Pons (tissue), 1 donor: Measurements from ENCODE around the gene ARHGAP6.

Source experiments
- DNase-seq: peaks from one replicate; pipeline ENCODE4 v3.0.0-alpha.2; 2016; ENCODE audit warnings: low spot score

ARHGAP6 gene, protein sequence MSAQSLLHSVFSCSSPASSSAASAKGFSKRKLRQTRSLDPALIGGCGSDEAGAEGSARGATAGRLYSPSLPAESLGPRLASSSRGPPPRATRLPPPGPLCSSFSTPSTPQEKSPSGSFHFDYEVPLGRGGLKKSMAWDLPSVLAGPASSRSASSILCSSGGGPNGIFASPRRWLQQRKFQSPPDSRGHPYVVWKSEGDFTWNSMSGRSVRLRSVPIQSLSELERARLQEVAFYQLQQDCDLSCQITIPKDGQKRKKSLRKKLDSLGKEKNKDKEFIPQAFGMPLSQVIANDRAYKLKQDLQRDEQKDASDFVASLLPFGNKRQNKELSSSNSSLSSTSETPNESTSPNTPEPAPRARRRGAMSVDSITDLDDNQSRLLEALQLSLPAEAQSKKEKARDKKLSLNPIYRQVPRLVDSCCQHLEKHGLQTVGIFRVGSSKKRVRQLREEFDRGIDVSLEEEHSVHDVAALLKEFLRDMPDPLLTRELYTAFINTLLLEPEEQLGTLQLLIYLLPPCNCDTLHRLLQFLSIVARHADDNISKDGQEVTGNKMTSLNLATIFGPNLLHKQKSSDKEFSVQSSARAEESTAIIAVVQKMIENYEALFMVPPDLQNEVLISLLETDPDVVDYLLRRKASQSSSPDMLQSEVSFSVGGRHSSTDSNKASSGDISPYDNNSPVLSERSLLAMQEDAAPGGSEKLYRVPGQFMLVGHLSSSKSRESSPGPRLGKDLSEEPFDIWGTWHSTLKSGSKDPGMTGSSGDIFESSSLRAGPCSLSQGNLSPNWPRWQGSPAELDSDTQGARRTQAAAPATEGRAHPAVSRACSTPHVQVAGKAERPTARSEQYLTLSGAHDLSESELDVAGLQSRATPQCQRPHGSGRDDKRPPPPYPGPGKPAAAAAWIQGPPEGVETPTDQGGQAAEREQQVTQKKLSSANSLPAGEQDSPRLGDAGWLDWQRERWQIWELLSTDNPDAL (N-terminal part only)

DNA sequence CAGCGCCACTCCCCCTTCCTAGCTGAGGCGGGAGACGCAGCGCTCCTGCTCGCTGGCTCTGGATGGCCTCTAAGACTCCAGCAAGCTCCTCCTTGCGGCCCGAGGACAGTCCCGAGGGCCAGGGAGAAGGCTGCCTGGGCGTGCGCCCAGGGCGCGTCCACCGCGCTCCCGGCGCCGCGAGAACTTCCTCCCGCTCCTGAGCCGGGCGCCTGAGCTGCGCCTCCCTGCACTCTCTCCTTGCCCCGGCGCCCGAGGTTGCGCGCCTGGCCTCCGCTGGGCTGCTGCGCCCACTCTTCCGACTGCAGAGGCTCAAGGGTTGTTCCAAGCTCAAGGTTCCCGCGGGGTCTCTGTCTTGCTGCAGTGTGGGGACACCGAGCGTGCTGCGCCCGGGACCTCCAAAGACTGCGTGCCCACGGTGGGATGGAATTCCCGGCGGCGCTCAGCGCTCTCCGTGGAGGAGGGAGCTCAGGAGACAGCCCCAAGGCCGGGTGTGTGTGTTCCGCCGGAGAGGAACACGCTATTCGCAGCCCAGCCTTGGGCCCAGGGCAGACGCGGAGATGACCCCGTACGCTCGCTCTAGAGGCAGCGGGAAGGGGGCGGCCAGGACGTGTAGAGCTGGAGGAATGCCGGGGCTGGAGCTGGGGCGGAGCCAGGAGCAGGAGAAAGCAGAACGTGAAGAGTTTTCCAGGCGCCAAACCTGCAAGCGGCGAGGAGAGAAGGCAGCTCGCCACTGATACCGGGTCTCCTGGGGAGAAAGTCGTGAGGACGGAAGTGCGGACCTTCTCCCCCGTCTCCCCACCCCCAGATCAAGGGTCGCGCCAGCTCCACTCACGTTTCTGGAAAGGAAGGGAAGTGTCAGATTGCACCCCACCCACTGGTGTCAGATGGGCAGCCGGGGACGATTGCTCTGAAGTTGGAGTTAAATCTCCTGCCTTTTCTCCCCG is at the start of gene ARHGAP6:
Gene ARHGAP6, minus strand, starts transcription at position 753 of the 944 bp plus-strand sequence. CDS start 1,092 bp downstream, outside the sequence.
- no peak for DNase-seq

DNA sequence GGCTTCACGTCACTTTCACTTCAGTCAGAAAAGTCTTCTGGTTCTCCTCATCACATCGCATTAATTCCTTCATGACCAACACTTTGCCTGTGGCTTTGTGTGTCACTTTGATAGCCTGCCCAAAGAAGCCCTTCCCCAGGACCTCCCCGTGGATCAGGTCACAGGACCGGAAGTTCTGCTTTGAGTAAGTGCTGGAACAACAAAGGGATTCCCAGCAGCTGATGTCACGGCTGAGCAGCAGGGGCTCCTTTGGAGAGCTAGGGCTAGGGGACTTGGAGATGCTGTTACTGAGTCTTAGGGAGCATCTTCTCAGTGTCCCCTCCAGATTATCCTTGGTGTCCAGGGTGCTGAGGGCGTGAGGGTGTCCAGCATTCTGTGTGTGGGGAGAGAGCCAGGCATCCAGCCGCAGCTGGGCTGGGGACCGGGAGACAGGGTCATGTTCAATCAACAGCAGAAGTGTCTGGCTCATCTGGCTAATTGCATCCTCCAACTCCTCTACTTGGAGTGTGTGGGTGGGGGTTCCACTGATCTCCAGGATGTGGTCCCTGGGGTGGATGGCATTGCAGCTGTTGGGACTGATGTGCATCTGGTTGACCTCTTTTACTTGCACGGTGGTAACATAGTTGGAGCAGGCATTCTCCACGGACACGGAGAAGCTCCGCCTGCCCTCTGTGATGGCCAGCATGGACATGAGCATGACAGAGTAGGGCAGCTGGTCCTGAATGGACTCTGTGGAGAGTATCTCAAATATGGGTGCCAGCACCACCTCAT is 39.2 kb upstream of the ARHGAP6 start:
- DNase-seq, result no peak

DNA sequence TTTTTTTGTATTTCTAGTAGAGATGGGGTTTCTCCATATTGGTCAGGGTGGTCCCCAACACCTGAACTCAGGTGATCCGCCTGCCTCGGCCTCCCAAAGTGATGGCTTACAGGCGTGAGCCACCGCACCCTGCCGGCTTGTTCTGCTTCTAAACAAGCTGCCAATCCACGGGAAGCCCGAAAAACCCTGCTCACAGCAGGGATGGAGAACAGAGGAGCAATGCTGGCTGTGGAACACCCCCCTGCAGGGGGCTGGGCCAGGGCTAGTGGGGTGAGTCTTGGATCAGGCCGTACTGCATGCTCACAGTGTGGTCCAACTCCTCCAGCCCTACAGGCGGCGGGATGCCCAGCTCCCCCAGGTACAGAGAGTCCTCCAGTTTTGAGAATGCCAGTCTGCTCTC is 38.1 kb upstream of the ARHGAP6 start:
- DNase-seq, result no peak

DNA sequence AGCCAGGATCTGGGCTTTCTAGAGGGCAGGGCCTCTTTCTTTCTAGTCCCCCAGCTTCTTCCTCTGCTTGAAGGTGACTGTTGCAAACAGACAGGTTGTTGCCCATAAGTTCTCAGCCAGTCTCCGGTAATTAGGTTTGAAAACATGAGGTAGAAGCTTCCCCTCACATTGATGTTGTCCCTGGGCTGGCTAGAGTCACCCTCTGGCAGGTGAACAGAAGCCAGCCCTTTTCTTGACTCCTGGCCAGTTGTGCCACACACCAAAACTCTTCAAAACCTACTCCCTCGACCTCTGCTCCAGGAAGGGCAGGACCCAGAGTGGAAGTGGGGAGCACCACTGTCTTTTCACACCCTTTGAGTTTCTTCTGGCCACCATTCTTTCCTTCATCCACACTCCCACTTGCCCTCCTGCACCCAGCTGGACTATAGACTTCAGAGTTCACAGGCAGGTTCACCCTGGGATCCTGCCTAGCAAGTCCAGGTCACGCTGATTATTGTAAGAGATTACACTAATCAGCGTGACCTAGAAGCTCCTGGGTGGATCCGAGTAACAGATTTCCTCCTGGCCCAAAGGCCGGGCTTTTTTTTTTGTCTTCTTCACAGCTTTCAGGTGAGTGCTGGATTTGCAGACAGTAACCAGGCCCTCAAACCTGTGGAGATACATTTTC is 37.4 kb upstream of the ARHGAP6 start:
- no peak for DNase-seq

DNA sequence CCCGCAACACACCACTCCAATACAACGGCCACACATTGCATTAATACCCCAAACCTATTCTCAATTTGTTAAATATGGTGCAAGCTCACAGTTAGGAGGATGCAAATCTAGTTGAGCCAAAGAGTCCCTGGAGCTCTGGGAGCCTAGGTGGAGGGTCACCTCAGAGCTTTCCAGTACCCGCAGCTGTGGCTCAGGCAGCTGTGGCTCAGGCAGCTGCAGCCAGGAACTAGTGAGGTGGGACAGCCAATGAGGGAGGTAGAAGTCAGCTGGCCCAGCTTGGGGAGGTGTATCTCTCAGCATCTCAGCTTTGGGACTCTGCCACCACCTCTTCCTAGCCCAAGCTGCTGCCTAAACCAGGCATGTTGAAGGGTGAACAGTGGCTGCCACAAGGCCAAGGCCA is 36.7 kb upstream of the ARHGAP6 start:
- no peak for DNase-seq

DNA sequence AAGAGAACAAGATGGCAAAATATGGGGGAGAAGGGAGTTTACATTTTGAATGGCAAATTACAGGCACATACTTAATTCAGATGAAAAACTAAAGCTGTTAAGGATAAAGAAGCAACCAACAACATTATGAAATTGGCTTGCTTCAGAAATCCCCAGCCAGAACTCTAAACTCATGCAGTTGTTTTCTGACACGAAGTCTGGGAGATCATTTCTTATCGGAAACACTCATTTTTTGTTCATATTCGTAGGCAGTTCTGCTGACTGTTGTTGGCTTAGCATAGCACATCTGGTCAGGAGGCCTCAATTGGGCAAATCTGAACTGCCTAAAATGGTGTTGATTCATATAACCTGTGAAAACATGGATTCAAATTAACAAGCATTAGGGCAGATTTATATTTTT is 33.0 kb upstream of the ARHGAP6 start:
- no peak for DNase-seq

DNA sequence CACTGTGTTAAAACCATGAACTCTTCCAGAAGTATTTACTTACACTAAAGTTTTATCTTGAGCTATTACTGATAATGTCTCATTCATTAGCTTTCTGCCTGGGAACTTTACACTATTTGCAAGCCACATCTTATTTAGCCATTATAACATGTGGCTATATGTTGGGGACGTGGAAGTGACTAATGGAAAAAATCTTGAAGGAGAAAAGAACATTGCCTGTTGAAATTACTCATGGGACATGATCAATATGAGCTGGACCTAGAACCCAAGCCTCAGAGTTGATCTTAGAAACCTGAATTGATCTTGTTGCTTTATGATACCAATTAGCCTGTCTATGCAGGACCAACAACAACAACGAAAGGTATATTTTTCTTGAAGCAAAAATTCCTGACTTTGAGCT is 22.5 kb upstream of the ARHGAP6 start:
- no peak for DNase-seq

DNA sequence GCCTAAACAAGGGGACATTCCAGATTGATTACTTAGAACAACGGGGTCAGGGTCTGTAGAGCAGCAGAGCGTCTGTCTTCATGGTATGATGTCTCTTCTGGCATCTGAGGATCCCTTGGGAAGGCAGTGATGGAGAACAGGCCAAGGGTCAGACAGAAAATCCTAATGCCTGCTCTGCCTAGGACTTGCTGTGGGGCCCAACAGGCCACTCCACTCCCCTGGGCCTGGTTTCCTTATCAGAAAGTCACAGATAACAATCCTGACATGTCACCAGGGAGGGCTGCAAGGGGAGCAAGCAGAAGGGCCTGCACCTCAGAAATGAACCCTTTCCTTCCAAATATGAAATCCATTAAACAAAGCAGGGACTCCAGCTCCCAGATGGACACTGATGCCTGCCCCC is 21.4 kb upstream of the ARHGAP6 start:
- DNase-seq, result no peak

DNA sequence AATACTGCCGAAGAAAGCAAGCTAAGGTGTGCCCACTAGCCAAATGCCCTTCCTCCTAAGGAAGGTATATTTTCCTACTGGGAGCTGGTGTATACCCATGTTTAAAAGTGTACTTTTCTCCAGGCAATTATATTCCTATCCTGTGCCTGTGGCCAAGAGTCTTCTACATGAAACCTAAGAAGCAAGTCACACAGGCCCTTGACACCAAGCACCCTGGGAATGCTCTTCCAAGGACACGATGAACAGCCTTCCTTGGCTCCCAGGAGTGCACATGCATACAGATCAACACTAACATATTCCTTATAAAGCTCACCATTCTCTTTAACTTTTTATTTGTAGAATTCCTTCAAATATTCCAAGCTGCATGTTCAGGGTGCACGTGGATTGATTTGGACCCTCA is 17.3 kb upstream of the ARHGAP6 start:
- no peak for DNase-seq

DNA sequence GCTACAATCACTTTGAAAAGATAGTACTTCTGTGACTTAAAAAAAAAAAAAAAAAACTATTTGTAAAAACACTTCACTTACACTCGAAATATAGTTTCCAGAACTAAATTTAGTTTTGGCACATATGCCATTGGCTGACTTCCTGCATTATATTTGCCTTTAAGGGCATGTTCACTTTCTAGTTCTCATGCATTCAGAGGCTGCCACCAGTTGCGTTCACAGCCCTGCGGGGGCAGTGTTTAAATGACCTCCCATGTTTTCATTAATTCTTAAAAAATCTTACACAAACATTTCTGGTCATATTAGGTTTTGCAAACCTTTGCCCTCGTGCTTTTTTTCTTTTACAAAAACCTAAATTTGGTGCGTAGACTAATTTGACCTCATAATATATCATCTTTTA is 12.4 kb upstream of the ARHGAP6 start:
- DNase-seq, result no peak

DNA sequence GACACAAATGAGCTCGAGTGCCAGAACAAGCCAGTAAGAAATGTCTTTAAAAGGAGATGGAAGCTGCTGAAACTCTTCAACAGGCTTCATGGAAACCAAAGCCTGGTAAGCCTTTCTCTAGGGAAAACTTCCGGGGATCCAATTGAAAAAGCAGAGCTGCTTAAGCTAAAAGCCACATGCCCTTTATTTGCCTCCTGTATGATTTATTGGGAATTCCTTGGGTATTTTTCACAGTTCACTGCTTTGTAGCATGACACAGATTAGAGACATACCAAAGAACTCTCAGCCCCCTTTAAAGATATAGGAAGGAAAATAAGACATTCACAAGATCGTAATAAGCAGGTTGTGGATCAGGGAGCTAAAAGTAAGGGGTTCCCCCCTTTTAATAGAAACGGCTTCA is 6.5 kb upstream of the ARHGAP6 start:
- no peak for DNase-seq

DNA sequence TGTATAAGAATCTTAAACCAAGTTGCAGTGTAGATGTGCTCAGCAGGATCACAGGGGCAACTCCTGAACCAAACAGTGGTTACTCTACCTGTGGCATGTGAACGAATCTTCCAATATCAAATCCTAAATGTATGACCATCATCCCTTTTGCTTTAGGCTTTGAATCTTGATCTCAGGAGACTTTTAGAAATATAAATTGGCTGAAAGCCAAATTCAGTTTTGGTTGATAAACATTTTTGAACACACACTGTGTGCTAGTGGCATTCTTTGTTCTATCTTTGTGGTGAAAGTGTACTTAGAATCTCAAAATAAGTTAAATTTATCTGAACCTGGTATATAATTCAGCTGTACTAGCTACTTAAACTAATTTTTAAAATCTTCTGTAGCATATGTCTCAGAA is 4.6 kb upstream of the ARHGAP6 start:
- DNase-seq, result no peak

DNA sequence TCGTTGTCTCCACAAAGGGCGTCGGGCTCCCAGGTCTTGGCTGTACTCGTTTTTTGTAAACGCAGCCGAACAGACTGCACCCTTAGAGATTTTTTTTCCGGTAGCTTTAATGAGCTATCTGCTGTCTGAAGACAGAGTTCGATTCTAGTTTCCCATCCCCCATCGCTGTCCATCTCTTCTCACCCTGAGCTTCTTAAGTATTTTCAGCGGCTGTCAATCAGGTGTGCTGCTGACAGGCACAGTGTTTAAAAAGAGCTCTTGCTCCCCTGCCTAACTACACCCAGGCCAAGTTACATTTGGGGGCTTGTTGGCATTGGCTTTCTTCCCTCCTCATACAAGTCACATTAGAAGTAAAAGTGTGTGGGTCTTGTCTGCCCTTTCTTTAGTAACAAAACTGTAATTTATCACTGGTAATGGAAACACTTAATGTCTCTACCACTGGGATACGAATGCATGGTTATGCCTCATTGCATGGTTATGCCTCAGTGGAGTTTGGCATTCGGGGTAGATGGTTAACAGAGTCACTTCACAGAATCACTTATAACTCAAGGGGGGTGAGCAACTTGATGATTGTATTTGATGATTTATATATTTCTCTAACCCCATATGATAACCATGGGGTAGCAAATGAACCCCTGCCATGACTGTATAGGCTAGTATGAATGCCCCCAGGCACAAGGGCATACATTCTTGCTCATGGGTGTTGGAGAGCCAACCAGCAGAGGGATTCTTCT is 1.4 kb upstream of the ARHGAP6 start:
- DNase-seq, result no peak

DNA sequence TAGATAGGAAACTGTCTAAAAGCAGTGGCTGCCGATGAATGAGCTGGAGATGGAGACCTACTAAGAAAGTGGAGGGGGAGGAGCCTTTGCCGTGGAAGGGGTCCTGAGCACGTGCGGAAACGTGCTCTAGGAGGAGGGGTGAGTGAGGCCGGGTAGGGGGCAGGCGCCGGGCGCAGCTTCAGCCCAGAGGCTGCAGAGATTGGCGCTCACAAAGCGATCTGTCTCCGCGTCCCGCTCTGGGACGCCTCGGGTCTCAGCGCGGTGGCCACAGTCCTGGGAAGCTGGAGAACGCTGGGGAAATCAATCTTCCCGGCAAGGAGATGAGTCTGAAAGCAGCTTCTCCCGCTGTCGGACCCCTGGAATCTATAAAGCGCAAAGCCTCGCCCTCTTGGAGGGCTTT is 444 bp upstream of the ARHGAP6 start:
- DNase-seq, result no peak

DNA sequence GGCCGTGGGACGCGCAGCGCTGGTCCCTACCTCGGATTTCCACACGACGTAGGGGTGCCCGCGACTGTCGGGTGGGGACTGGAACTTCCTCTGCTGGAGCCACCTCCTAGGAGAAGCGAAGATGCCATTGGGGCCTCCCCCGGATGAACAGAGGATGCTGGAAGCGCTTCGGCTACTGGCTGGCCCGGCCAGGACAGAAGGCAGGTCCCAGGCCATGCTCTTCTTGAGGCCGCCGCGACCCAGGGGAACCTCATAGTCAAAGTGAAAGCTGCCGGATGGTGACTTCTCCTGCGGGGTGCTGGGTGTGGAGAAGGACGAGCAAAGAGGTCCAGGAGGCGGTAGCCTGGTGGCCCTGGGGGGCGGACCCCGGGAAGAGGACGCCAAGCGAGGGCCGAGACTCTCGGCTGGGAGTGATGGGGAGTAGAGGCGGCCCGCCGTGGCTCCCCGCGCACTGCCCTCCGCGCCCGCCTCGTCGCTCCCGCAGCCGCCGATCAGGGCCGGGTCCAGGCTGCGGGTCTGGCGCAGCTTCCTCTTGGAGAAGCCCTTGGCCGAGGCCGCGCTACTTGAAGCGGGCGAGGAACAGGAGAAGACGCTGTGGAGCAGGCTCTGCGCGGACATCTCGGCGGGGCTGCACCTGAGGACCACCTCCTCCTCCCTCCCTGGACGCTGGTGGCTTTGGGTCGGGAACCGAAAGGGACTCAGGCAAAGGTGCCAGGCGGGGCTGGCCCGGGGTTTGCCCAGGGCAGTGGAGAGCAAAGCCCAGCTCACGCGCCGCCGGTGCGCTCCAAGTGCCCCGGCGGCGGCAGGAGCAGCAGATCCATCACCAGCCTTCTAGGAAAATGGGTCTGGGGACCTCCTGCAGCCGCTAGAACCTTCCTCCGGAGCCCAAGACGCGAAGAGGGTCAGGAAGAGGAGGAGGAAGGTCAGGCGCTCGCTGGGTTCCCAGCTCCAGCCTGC is 1.2 kb downstream of the ARHGAP6 start:
- no peak for DNase-seq

DNA sequence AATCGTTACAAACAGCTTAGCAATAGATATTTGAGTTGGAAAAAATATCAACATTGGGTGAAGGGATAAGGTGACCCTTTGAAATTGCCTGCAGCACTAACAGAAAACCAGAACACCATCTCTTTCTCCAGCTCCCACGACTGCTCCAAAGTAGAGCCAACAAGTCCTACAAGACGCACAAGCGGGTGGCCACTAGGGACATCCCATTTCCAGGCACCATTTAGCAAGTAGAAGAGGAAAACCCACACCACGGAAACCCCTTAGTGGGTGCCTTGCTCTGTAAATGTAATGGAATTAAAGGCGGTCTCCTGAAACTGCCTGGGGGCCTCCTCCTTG is 1.9 kb downstream of the ARHGAP6 start:
- no peak for DNase-seq

DNA sequence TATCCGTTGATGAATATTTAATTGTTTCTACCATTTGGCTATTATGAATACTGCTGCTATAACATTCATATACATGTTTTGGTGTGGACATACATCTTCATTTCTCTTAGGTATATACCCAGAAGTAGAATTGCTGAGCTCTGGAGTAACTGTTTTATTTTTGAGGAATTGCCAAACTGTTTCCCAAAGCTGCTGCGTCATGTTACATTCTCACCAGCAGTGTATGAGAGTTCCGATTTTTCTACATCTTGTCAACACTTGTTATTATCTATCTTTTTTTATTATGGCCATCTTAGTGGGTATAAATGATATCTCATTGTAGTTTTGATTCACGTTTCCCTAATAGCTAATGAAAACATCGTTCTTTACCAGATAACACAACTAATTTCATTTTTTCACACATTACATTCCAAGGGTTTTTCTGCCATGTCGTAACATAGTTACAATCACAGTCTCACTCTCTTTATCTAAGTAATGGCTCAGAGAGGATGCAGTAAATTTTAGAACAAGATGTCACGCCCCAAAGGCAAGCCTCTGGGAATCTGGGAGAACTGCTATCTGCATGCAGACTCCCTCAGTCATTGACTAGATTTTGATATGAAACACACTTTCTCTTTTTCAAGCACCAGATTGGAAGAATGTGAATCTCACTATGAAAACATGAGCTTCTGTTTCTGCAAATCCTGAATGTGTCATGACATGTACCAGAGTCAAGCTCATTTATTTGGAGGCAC is 10.3 kb downstream of the ARHGAP6 start:
- no peak for DNase-seq
